OCI-LY7 (cell line): ENCODE results near the gene CNOT3. TPM values are rescaled to one million over a fixed set of nuclear protein-coding genes. Genes with fewer than 3 reads are reported as not detected.

ENCODE experiments used
- BruUV-seq: library from RNA; stranded (reverse); fragments of 400-500 nt; replicated peaks from 2 replicates; lab custom pipeline; 2021; lab: Mats Ljungman, UMichigan
- CTCF ChIA-PET: fragments of 300-600 bp; sonication (Branson Sonifier 250); formaldehyde crosslinking; loops from one replicate; lab custom pipeline; 2022; ENCODE audit warnings: antibody characterized with exemption; ENCODE audit not compliant: unreplicated experiment; lab: Charles Lee
- POLR2A ChIA-PET: fragments of 300-600 bp; sonication (Branson Sonifier 250); formaldehyde crosslinking; loops from one replicate; lab custom pipeline; 2022; ENCODE audit warnings: antibody characterized with exemption; lab: Charles Lee
- DNase-seq: peaks from one replicate; pipeline ENCODE4 v3.0.0-alpha.2; 2015; ENCODE audit warnings: low spot score
- H2AFZ ChIP-seq: fragments of 200-600 bp; sonication (generic), shearing (Covaris generic); 2 replicates; pipeline ENCODE4 v1.6.1; 2014; ENCODE audit warnings: mild to moderate bottlenecking, antibody characterized with exemption, low read length, moderate library complexity
- H3K27ac ChIP-seq: fragments of 200-600 bp; sonication (generic); 2 replicates; pipeline ENCODE4 v1.5.1; 2014; ENCODE audit warnings: mixed run types, low read depth, mild to moderate bottlenecking, moderate library complexity, low read length, inconsistent platforms; ENCODE audit not compliant: poor library complexity, severe bottlenecking
- H3K36me3 ChIP-seq: fragments of 200-600 bp; sonication (generic); 2 replicates; pipeline ENCODE4 v1.6.1; 2014; ENCODE audit warnings: mild to moderate bottlenecking, antibody characterized with exemption, low read length, moderate library complexity, mixed read lengths; ENCODE audit not compliant: insufficient read depth
- H3K4me1 ChIP-seq: fragments of 200-600 bp; sonication (generic); 2 replicates; pipeline ENCODE4 v1.5.1; 2014; ENCODE audit warnings: mild to moderate bottlenecking, low read length; ENCODE audit not compliant: insufficient read depth, poor library complexity, severe bottlenecking
- H3K4me2 ChIP-seq: fragments of 200-600 bp; sonication (generic); 2 replicates; pipeline ENCODE4 v1.6.1; 2014; ENCODE audit warnings: mild to moderate bottlenecking, low read length
- H3K4me3 ChIP-seq: fragments of 200-600 bp; sonication (generic); 2 replicates; pipeline ENCODE4 v1.5.1; 2014; ENCODE audit warnings: mild to moderate bottlenecking, low read depth, low read length; ENCODE audit not compliant: poor library complexity, severe bottlenecking
- H3K79me2 ChIP-seq: fragments of 200-600 bp; sonication (generic); 2 replicates; pipeline ENCODE4 v1.6.1; 2016; ENCODE audit warnings: low read depth, mild to moderate bottlenecking, low read length, moderate library complexity, mixed read lengths; ENCODE audit not compliant: insufficient read depth
- H3K9me2 ChIP-seq: fragments of 200-600 bp; sonication (generic); 2 replicates; pipeline ENCODE4 v1.6.1; 2016; ENCODE audit warnings: mild to moderate bottlenecking, low read length, mixed read lengths; ENCODE audit not compliant: insufficient read depth
- H3K9me3 ChIP-seq: fragments of 200-600 bp; sonication (generic); 2 replicates; pipeline ENCODE4 v1.6.1; 2014; ENCODE audit warnings: mild to moderate bottlenecking, mixed run types, low read length, mixed read lengths
- H4K20me1 ChIP-seq: fragments of 200-600 bp; sonication (generic); 2 replicates; pipeline ENCODE4 v1.6.1; 2014; ENCODE audit warnings: mild to moderate bottlenecking, antibody characterized with exemption, low read length, moderate library complexity, mixed read lengths; ENCODE audit not compliant: insufficient read depth
- CTCF ChIP-seq: fragments of 200-600 bp; sonication (generic); conservative IDR thresholded peaks from 2 replicates; pipeline ENCODE4 v1.5.1; 2014; ENCODE audit warnings: mild to moderate bottlenecking, antibody characterized with exemption, low read length, moderate library complexity, mixed read lengths
- EZH2phosphoT487 ChIP-seq: fragments of 200-600 bp; sonication (generic); IDR thresholded peaks from 2 replicates; pipeline ENCODE4 v1.6.1; 2018; ENCODE audit warnings: low read depth, borderline replicate concordance, mild to moderate bottlenecking, mixed run types, antibody characterized with exemption, low read length, moderate library complexity, mixed read lengths
- intact Hi-C: fragments of 100-400 bp; cut with micrococcal nuclease; formaldehyde crosslinking; loops from one replicate; pipeline ENCODE4 v1.10.0; 2022; ENCODE audit not compliant: unreplicated experiment
- total RNA-seq, 2 experiments: library from RNA; depleted of rRNA in 1 of 2; stranded (reverse); fragments of >200 nt in 1 of 2; shearing (Covaris generic) in 1 of 2; gene quantifications; 2 replicates each; pipeline ENCODE4 v1.2.3, GENCODE V29; 2014 to 2022

Gene CNOT3
- total RNA-seq, 2 experiments from 2014 or later, result 18.4 to 54.8 TPM

GRCh38 chr19:54204767-54205468 lies 67.4 kb downstream of the CNOT3 start:
- DNase-seq, result no peak
- H3K9me3 ChIP-seq, result no peaks in the 10 kb centered on the region
- H3K4me3 ChIP-seq, result peak overlapping the region; percentile 84
- TF ChIP-seq EZH2phosphoT487 (no peak), CTCF (no peak)
- no peak overlapping the region for H2AFZ ChIP-seq
- H3K4me1 ChIP-seq, result peaks cover 63% of the 10 kb centered on the region
- intact Hi-C loops, result no loop called here
- peak overlapping the region; percentile 3 for H3K27ac ChIP-seq
- H4K20me1 ChIP-seq, result peaks cover 60% of the 10 kb centered on the region
- H3K9me2 ChIP-seq, result no peaks in the 10 kb centered on the region
- peaks cover 92% of the 10 kb centered on the region for H3K36me3 ChIP-seq
- POLR2A ChIA-PET, result interaction anchor here (0.6 kb wide), 1 partner anchor 62 kb away, joined by 3 read pairs; no protein-coding TSS in a partner anchor
- BruUV-seq, result no TSS peak
- peak overlapping the region; percentile 92 for H3K4me2 ChIP-seq
- peaks cover 67% of the 10 kb centered on the region for H3K79me2 ChIP-seq
- CTCF ChIA-PET, result no interaction called here

Other genes starting within 250 kb of the CNOT3 start
- gene CACNG7, start 228.5 kb upstream of the CNOT3 start, total RNA-seq (2014; rRNA removed; shearing (Covaris generic)), result not detected in 2 replicates
- not detected in 2 replicates for gene CACNG7, start 228.5 kb upstream of the CNOT3 start, total RNA-seq (2022)
- gene CACNG8, start 174.8 kb upstream of the CNOT3 start, total RNA-seq (2014; rRNA removed; shearing (Covaris generic)), result not detected in 2 replicates
- gene CACNG8, start 174.8 kb upstream of the CNOT3 start, total RNA-seq (2022), result not detected in 2 replicates
- gene CACNG6, start 146.1 kb upstream of the CNOT3 start, total RNA-seq (2014; rRNA removed; shearing (Covaris generic)), result 4.9 and 5.9 TPM in 2 replicates
- 1.2 and 1.8 TPM in 2 replicates for gene CACNG6, start 146.1 kb upstream of the CNOT3 start, total RNA-seq (2022)
- not detected in 2 replicates for gene VSTM1, start 73.9 kb upstream of the CNOT3 start, total RNA-seq (2014; rRNA removed; shearing (Covaris generic))
- not detected in 2 replicates for gene VSTM1, start 73.9 kb upstream of the CNOT3 start, total RNA-seq (2022)
- not detected in 2 replicates for gene TARM1, start 56.4 kb upstream of the CNOT3 start, total RNA-seq (2014; rRNA removed; shearing (Covaris generic))
- not detected in 2 replicates for gene TARM1, start 56.4 kb upstream of the CNOT3 start, total RNA-seq (2022)
- gene OSCAR, start 37.0 kb upstream of the CNOT3 start, total RNA-seq (2014; rRNA removed; shearing (Covaris generic)), result 0.15 and 0.32 TPM in 2 replicates
- gene OSCAR, start 37.0 kb upstream of the CNOT3 start, total RNA-seq (2022), result 0.39 TPM in 1 of 2 replicates, not detected in the other
- 32.0 and 92.4 TPM in 2 replicates for gene NDUFA3, start 34.9 kb upstream of the CNOT3 start, total RNA-seq (2014; rRNA removed; shearing (Covaris generic))
- 86.3 and 98.2 TPM in 2 replicates for gene NDUFA3, start 34.9 kb upstream of the CNOT3 start, total RNA-seq (2022)
- 17.2 and 30.1 TPM in 2 replicates for gene TFPT, start 22.1 kb upstream of the CNOT3 start, total RNA-seq (2014; rRNA removed; shearing (Covaris generic))
- gene TFPT, start 22.1 kb upstream of the CNOT3 start, total RNA-seq (2022), result 17.4 and 20.2 TPM in 2 replicates
- gene PRPF31, start 22.0 kb upstream of the CNOT3 start, total RNA-seq (2014; rRNA removed; shearing (Covaris generic)), result 50.9 and 53.0 TPM in 2 replicates
- 47.3 and 47.8 TPM in 2 replicates for gene PRPF31, start 22.0 kb upstream of the CNOT3 start, total RNA-seq (2022)
- gene LENG1, start 22.0 kb downstream of the CNOT3 start, total RNA-seq (2014; rRNA removed; shearing (Covaris generic)), result 8.0 TPM in 2 replicates
- gene LENG1, start 22.0 kb downstream of the CNOT3 start, total RNA-seq (2022), result 4.7 and 5.1 TPM in 2 replicates
- gene TMC4, start 35.4 kb downstream of the CNOT3 start, total RNA-seq (2014; rRNA removed; shearing (Covaris generic)), result not detected in 2 replicates
- not detected in 2 replicates for gene TMC4, start 35.4 kb downstream of the CNOT3 start, total RNA-seq (2022)
- gene MBOAT7, start 51.8 kb downstream of the CNOT3 start, total RNA-seq (2014; rRNA removed; shearing (Covaris generic)), result 15.6 and 18.1 TPM in 2 replicates
- 25.0 and 30.2 TPM in 2 replicates for gene MBOAT7, start 51.8 kb downstream of the CNOT3 start, total RNA-seq (2022)
- 19.3 and 23.6 TPM in 2 replicates for gene TSEN34, start 53.5 kb downstream of the CNOT3 start, total RNA-seq (2014; rRNA removed; shearing (Covaris generic))
- gene TSEN34, start 53.5 kb downstream of the CNOT3 start, total RNA-seq (2022), result 15.3 and 16.7 TPM in 2 replicates
- gene RPS9, start 63.1 kb downstream of the CNOT3 start, total RNA-seq (2014; rRNA removed; shearing (Covaris generic)), result 4,033 and 5,482 TPM in 2 replicates
- 1,267 and 1,285 TPM in 2 replicates for gene RPS9, start 63.1 kb downstream of the CNOT3 start, total RNA-seq (2022)
- gene LILRB3, start 85.2 kb downstream of the CNOT3 start, total RNA-seq (2014; rRNA removed; shearing (Covaris generic)), result not detected in 2 replicates
- gene LILRB3, start 85.2 kb downstream of the CNOT3 start, total RNA-seq (2022), result not detected in 2 replicates
- not detected in 2 replicates for gene LILRA6, start 105.0 kb downstream of the CNOT3 start, total RNA-seq (2014; rRNA removed; shearing (Covaris generic))
- gene LILRA6, start 105.0 kb downstream of the CNOT3 start, total RNA-seq (2022), result not detected in 2 replicates
- not detected in 2 replicates for gene LILRB5, start 119.5 kb downstream of the CNOT3 start, total RNA-seq (2014; rRNA removed; shearing (Covaris generic))
- gene LILRB5, start 119.5 kb downstream of the CNOT3 start, total RNA-seq (2022), result not detected in 2 replicates
- gene LILRB2, start 143.3 kb downstream of the CNOT3 start, total RNA-seq (2014; rRNA removed; shearing (Covaris generic)), result not detected in 2 replicates
- not detected in 2 replicates for gene LILRB2, start 143.3 kb downstream of the CNOT3 start, total RNA-seq (2022)
- not detected in 2 replicates for gene LILRA5, start 175.4 kb downstream of the CNOT3 start, total RNA-seq (2014; rRNA removed; shearing (Covaris generic))
- gene LILRA5, start 175.4 kb downstream of the CNOT3 start, total RNA-seq (2022), result not detected in 2 replicates
- not detected in 2 replicates for gene LILRA4, start 201.4 kb downstream of the CNOT3 start, total RNA-seq (2014; rRNA removed; shearing (Covaris generic))
- gene LILRA4, start 201.4 kb downstream of the CNOT3 start, total RNA-seq (2022), result not detected in 2 replicates
- not detected in 2 replicates for gene LAIR1, start 227.2 kb downstream of the CNOT3 start, total RNA-seq (2014; rRNA removed; shearing (Covaris generic))
- gene LAIR1, start 227.2 kb downstream of the CNOT3 start, total RNA-seq (2022), result 3.9 and 4.3 TPM in 2 replicates